Measurements from ENCODE around the gene RGS3. TPM values are rescaled to one million over a fixed set of nuclear protein-coding genes. Genes with fewer than 3 reads are reported as not detected.
"Not testable (repeated sequence)": the region's sequence is repeated elsewhere in the genome, so short reads cannot be mapped to it uniquely, and the experiment has no call there.

RGS3 gene
- total RNA-seq, 2 donors from 2014 or later, result 25.7 to 96.9 TPM

DNA sequence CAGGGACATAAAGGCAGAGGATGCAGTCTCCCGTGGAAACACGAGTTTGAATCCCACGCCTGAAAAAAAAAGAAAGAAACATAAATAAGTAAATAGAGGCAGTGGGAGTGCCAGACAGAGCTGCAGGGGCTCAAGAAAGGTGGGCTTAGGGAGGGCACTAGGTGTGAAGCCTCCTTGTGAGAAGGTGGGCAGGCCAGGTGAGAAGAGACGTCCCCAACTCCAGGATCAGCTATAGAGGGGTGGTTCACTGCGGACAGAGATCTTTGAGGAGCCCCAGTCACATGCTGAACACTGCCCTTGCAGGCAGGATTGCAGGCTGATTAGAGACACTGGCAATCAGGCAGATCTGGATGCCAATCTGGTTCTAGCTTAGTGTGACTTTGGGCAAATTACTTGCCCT lies 172.1 kb downstream of the RGS3 start:
- intact Hi-C loops (cut with DNase I), result no loop called here
- no peak overlapping the region for H3K27ac ChIP-seq

DNA sequence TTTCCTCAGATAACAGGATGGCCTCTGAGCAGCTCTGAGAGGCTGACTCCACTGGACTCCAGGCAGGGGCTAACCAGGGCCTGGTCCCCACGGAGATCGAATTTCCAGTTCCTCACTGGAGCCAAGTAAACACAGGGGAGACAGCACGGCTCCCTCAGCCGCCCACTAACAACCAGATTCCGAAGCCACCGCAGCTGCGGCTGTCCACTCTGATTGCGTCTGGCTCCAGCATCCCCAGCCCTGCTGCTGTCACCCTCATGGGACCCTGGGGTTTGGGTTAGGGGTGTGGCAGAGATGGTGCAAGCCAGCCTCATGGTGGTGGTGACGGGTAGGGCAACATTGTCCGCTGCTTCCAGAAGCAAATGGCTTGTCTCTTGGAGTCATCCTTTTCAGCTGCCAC lies 172.6 kb downstream of the RGS3 start:
- 73 to 74% methylated on average over 10 of the region's 10 CpGs for WGBS, 2 donors
- H3K27ac ChIP-seq, result no peak overlapping the region
- DNase-seq, result peak in 1 of 4 donors; percentile 7
- H3K36me3 ChIP-seq (replicated peaks in 1 of 2; ENCODE audit: insufficient read depth in 1 of 2, low read depth in 2 of 2), result no peaks in the 10 kb centered on the region
- H3K27me3 ChIP-seq, result no peaks in the 10 kb centered on the region
- H3K9me3 ChIP-seq, result no peaks in the 10 kb centered on the region
- intact Hi-C loops (cut with DNase I), result no loop called here
- no peaks in the 10 kb centered on the region for H3K4me1 ChIP-seq
- no peak overlapping the region for H3K4me3 ChIP-seq
- no peak for ATAC-seq
- TF ChIP-seq, protein P1, sequence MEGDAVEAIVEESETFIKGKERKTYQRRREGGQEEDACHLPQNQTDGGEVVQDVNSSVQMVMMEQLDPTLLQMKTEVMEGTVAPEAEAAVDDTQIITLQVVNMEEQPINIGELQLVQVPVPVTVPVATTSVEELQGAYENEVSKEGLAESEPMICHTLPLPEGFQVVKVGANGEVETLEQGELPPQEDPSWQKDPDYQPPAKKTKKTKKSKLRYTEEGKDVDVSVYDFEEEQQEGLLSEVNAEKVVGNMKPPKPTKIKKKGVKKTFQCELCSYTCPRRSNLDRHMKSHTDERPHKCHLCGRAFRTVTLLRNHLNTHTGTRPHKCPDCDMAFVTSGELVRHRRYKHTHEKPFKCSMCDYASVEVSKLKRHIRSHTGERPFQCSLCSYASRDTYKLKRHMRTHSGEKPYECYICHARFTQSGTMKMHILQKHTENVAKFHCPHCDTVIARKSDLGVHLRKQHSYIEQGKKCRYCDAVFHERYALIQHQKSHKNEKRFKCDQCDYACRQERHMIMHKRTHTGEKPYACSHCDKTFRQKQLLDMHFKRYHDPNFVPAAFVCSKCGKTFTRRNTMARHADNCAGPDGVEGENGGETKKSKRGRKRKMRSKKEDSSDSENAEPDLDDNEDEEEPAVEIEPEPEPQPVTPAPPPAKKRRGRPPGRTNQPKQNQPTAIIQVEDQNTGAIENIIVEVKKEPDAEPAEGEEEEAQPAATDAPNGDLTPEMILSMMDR (IDR thresholded peaks at IDR 0.05), result no peak
- no peak for TF ChIP-seq POLR2A (IDR thresholded peaks at IDR 0.05)

More for the DNA sequence above, 172.1 kb downstream of the RGS3 start:
- WGBS, 2 donors, result 76 to 80% methylated on average over 5 of the region's 5 CpGs
- no peak overlapping the region for H3K4me3 ChIP-seq
- no peaks in the 10 kb centered on the region for H3K27me3 ChIP-seq
- ATAC-seq (no peak), DNase-seq (no peak)
- H3K4me1 ChIP-seq, result no peaks in the 10 kb centered on the region
- H3K9me3 ChIP-seq, result no peaks in the 10 kb centered on the region
- H3K36me3 ChIP-seq (replicated peaks in 1 of 2; ENCODE audit: insufficient read depth in 1 of 2, low read depth in 2 of 2), result no peaks in the 10 kb centered on the region
- TF ChIP-seq POLR2A (IDR thresholded peaks at IDR 0.05), result no peak
- TF ChIP-seq, protein P1 (IDR thresholded peaks at IDR 0.05), result no peak

DNA sequence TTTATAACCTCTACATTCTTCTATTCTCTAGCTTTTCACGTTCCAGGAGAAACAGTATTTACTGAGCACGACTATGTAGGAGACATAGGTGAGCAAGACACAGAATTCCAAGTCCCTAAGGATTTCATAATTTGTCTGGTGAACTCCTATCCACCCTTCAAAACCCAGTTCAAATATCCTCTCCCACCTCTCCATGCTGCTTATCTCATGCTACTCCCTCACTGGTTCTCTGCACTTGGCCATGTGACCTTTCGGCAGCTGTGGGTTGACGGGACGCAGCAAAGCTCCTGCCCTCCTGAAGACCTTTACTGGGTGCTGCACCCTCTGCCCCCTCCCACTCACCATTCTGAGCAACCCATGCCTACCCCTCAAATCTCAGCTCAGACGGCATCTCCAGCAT lies 173.2 kb downstream of the RGS3 start:
- Histone ChIP-seq H3K27me3 (no peaks in the 10 kb centered on the region), H3K36me3 (replicated peaks in 1 of 2; ENCODE audit: insufficient read depth in 1 of 2, low read depth in 2 of 2) (no peaks in the 10 kb centered on the region), H3K4me3 (no peak overlapping the region), H3K4me1 (no peaks in the 10 kb centered on the region), H3K9me3 (no peaks in the 10 kb centered on the region), H3K27ac (no peak overlapping the region)
- intact Hi-C loops (cut with DNase I), result no loop called here
- TF ChIP-seq, protein P1 (IDR thresholded peaks at IDR 0.05), result no peak
- TF ChIP-seq POLR2A (IDR thresholded peaks at IDR 0.05), result no peak
- DNase-seq (peak in 1 of 4 donors; percentile 3), ATAC-seq (no peak)
- WGBS, 2 donors, result 91 to 95% methylated on average over 6 of the region's 6 CpGs

DNA sequence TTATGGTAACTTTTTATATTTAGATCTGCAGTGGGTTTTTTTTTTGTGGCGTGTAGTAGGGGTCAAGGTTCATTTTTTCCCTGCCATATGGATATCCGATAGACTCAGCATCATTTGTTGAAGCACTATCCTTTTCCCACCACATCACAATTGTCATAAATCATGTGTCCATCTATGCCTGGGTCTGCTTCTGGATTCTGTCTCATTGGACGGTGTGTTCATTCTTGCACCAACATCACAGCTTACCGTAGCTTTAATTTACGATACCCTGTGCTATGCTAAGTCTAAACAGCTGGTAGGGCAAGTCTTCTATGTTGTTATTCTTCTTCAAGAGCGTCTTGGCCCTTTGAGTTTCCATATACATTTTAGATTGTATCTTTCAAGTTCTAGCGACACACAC lies 175.0 kb downstream of the RGS3 start:
- Histone ChIP-seq H3K9me3 (no peaks in the 10 kb centered on the region), H3K27ac (no peak overlapping the region), H3K4me3 (no peak overlapping the region), H3K36me3 (replicated peaks in 1 of 2; ENCODE audit: insufficient read depth in 1 of 2, low read depth in 2 of 2) (no peaks in the 10 kb centered on the region), H3K27me3 (no peaks in the 10 kb centered on the region), H3K4me1 (no peaks in the 10 kb centered on the region)
- intact Hi-C loops (cut with DNase I), result no loop called here
- no peak for ATAC-seq
- TF ChIP-seq, protein P1 (IDR thresholded peaks at IDR 0.05), result no peak
- TF ChIP-seq POLR2A (IDR thresholded peaks at IDR 0.05), result no peak
- DNase-seq, result no peak
- 81 to 85% methylated on average over 7 of the region's 7 CpGs for WGBS, 2 donors

DNA sequence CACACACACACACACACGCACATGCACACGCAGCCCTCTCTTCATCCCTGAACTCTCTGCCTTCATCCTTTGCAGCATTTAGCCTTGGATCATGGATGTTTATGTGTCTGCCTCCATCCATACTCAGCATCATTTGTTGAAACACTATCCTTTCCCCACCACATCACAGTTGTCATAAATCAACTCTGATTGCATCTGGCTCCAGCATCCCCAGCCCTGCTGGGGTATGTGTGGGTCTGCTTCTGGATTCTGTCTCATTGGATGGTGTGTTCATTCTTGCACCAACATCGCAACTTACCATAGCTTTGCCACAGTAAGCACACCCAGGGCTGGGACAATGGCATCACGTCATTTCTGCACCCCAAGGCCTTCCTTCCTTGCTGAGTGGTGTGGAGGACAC lies 175.4 kb downstream of the RGS3 start:
- Histone ChIP-seq H3K36me3 (replicated peaks in 1 of 2; ENCODE audit: insufficient read depth in 1 of 2, low read depth in 2 of 2) (no peaks in the 10 kb centered on the region), H3K9me3 (no peaks in the 10 kb centered on the region), H3K4me3 (no peak overlapping the region), H3K27me3 (no peaks in the 10 kb centered on the region), H3K4me1 (no peaks in the 10 kb centered on the region), H3K27ac (no peak overlapping the region)
- intact Hi-C loops (cut with DNase I), result no loop called here
- no peak for ATAC-seq
- TF ChIP-seq, protein P1 (IDR thresholded peaks at IDR 0.05), result no peak
- TF ChIP-seq POLR2A (IDR thresholded peaks at IDR 0.05), result no peak
- DNase-seq, result peak in 1 of 4 donors; percentile 1
- WGBS, 2 donors, result 92 to 93% methylated on average over 4 of the region's 4 CpGs

DNA sequence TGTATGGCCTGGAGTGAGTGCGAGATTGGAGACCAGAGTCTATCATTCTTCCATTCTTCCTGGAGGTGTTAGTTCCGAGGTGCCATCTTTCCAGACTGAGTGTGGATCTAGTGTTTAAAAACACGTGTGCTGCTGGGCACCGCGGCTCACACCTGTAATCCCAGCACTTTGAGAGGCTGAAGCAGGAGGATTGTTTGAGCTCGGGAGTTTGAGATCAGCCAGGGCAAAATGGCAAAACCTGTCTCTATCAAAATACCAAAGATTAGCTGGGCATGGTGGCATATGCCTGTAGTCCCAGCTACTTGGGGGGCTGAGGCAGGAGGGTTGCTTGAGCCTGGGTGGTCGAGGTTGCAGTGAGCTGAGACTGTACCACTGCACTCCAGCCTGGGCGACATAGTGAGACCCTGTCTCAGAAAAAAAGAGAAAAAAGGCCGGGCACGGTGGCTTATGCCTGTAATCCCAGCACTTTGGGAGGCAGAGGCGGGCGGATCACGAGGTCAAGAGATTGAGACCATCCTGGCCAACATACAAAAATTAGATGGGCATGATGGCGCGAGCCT lies 176.0 kb downstream of the RGS3 start:
- H3K4me1 ChIP-seq; H3K36me3 ChIP-seq (replicated peaks in 1 of 2; ENCODE audit: insufficient read depth in 1 of 2, low read depth in 2 of 2); intact Hi-C loops (cut with DNase I); ATAC-seq; H3K27ac ChIP-seq; H3K9me3 ChIP-seq; H3K4me3 ChIP-seq; H3K27me3 ChIP-seq: not testable (repeated sequence)
- DNase-seq, result peak in 1 of 4 donors; percentile 2
- 88 to 89% methylated on average over 15 of the region's 15 CpGs for WGBS, 2 donors
